Spinal cord (tissue), 10 donors: ENCODE results near the gene RRAGD. TPM values are rescaled to one million over a fixed set of nuclear protein-coding genes. Genes with fewer than 3 reads are reported as not detected.
A peak's percentile ranks its signal among the peaks of the same experiment; 100 is the strongest.

ENCODE experiments used
- DNase-seq, 6 donors: peaks; one replicate each; pipeline versions ENCODE4 v3.0.0 to v3.0.0-alpha.2; 2013 to 2015; ENCODE audit warnings: low spot score in 6 of 6, low read depth in 4 of 6
- H3K27ac ChIP-seq: one replicate; pipeline ENCODE4 v1.5.1; 2013; ENCODE audit warnings: low read depth, low read length, control low read depth
- H3K27me3 ChIP-seq: one replicate; pipeline ENCODE4 v1.6.1; 2013; ENCODE audit warnings: low read length; ENCODE audit not compliant: control insufficient read depth, insufficient read depth
- H3K36me3 ChIP-seq: one replicate; pipeline ENCODE4 v1.6.1; 2013; ENCODE audit warnings: low read length; ENCODE audit not compliant: control insufficient read depth, insufficient read depth
- H3K4me1 ChIP-seq: one replicate; pipeline ENCODE4 v1.6.1; 2013; ENCODE audit warnings: low read length; ENCODE audit not compliant: control insufficient read depth, insufficient read depth
- H3K4me3 ChIP-seq: one replicate; pipeline ENCODE4 v1.5.1; 2013; ENCODE audit warnings: low read depth, low read length, control low read depth
- H3K9me3 ChIP-seq: one replicate; pipeline ENCODE4 v1.6.1; 2013; ENCODE audit warnings: low read length; ENCODE audit not compliant: control insufficient read depth, insufficient read depth
- WGBS: methylation state at CpG from one replicate; pipeline ENCODE4 v1.1.5; 2013; ENCODE audit warnings: missing lambda C conversion rate; ENCODE audit not compliant: insufficient coverage; 5-methylcytosine and 5-hydroxymethylcytosine counted together
- long read RNA-seq, 4 donors: transcript quantifications; one replicate each; lab custom pipeline, GENCODE V29; 2026
- polyA plus RNA-seq, 2 donors: library from polyadenylated mRNA; unstranded; fragments of 120-200 nt; gene quantifications; one replicate each; pipeline ENCODE4 v1.2.1, GENCODE V29; 2013; ENCODE audit not compliant: insufficient read length in 2 of 2
- total RNA-seq, 2 donors: library from RNA; depleted of rRNA in 1 of 2; stranded (reverse); fragments of 120-200 nt in 1 of 2; fragments of >200 nt in 1 of 2; gene quantifications; one replicate each; pipeline versions ENCODE4 v1.2.3 to v1.2.4, GENCODE V29; 2013 to 2014
- donor health status: healthy.

Gene RRAGD, protein sequence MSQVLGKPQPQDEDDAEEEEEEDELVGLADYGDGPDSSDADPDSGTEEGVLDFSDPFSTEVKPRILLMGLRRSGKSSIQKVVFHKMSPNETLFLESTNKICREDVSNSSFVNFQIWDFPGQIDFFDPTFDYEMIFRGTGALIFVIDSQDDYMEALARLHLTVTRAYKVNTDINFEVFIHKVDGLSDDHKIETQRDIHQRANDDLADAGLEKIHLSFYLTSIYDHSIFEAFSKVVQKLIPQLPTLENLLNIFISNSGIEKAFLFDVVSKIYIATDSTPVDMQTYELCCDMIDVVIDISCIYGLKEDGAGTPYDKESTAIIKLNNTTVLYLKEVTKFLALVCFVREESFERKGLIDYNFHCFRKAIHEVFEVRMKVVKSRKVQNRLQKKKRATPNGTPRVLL
- 10 to 100 TPM; 44.6 to 58.3 TPM for total RNA-seq
- 10 to 100 TPM; 49.1 to 86.3 TPM for polyA plus RNA-seq
- long read RNA-seq, donor 1, full-length matches to known transcripts = 13 of 13 reads
- long read RNA-seq, donor 1, partial matches to known transcripts = 0 of 13 reads
- long read RNA-seq, donor 1, other reads (novel, unspliced or antisense) = 0 of 13 reads
- long read RNA-seq, donor 2, full-length matches to known transcripts = 8 of 8 reads
- long read RNA-seq, donor 2, partial matches to known transcripts = 0 of 8 reads
- long read RNA-seq, donor 2, other reads (novel, unspliced or antisense) = 0 of 8 reads
- long read RNA-seq, donor 3, full-length matches to known transcripts = 17 of 17 reads
- long read RNA-seq, donor 3, partial matches to known transcripts = 0 of 17 reads
- long read RNA-seq, donor 3, other reads (novel, unspliced or antisense) = 0 of 17 reads
- long read RNA-seq, donor 4 = 0 reads

DNA sequence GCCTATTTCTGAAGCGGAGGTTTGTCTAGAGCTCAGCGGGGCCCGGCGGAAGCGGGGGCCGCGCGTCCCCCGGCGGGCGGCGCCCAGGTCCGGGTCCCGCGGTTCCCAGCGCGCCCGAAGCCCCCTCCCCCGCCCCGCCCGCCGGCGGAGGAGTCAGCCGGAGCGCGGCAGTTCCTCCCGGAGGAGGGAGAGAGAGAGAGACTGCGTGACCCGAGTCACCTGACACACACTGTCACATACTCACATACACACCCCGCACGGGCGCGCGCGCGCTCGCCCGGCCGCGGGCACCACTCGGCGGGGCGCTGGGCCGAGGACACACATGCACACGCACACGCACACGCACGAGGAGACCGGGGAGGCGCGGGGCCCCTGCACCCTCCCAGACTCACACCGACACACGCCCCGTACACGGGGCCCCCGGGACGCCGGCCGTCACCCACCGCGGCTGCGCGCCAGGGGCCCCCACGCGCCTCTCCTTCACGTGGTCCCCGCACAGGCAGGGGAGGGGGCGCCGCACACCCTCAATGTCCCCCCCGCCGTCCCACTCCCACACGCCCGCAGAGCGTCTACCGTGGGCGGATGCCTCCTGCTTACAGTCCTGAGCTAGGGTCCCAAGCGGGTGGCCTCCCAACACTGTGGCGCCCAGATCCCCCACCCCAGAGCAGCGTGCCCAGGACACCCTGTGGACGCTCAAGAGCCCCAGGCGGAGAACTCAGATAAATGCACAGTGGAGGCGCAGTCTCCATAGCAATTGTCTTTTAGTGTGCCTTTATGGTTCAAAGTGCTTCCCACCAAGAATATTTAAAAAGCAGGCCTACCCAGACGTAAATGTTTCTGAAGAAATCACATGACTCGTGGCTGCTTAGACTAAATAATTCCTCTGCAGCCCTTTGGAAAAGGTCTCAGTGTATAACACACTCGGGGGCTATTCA lies at the start of gene RRAGD:
Gene RRAGD, minus strand, starts transcription at position 203 of the 935 bp plus-strand sequence. CDS start 280 bp downstream, outside the sequence.
- WGBS = under 1% methylated on average over 74 of the region's 85 CpGs
- Histone ChIP-seq H3K27me3 (no peaks in the 10 kb centered on the region), H3K4me1 (peaks cover 25% of the 10 kb centered on the region), H3K36me3 (no peaks in the 10 kb centered on the region), H3K4me3 (peak within 1 kb of the TSS; percentile 73), H3K27ac (peak within 1 kb of the TSS; percentile 84), H3K9me3 (no peaks in the 10 kb centered on the region)
- peak in 4 of 6 donors; percentile 69 to 96 (median 86) for DNase-seq

DNA sequence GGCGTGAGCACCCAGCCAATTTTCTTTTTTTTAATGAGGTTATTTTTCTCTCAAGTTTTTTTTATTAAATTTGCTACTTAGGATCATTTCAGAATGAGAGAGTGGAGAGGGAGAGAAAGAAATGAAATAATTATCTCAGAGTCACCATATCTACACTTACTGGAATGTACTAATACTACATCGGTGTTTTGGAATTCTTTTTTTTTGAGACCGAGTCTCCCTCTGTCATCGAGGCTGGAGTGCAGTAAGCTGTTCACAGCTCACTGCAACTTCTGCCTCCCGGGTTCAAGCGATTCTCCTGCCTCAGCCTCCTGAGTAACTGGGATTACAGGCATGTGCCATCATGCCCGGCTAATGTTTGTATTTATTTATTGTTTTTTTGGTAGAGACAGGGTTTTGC lies 48.6 kb upstream of the RRAGD start:
- WGBS = 77% methylated on average over 3 of the region's 7 CpGs
- DNase-seq = no peak
- no peaks in the 10 kb centered on the region for H3K27me3 ChIP-seq

DNA sequence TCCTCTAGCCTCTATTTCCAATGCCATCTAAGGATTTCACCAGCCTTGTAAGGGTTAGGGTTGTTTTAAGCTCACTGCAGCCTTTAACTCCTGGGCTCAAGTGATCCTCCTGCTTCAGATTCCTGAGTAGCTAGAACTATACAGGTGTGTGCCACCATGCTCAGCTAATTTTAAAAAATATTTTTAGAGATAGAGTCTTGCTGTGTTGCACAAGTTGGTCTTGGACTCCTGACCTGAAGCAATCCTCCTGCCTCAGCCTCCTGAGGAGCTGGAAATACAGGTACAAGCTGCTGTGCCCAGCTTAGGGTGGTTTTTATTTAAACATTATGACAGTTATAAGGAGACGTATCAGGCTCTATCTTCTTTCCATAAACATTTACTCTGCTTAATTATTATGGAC lies 47.4 kb upstream of the RRAGD start:
- H3K9me3 ChIP-seq = peaks cover 1% of the 10 kb centered on the region
- DNase-seq = no peak
- no peaks in the 10 kb centered on the region for H3K36me3 ChIP-seq
- no CpG with 5 or more reads among the region's 1 CpG for WGBS
- no peaks in the 10 kb centered on the region for H3K27me3 ChIP-seq
- no peaks in the 10 kb centered on the region for H3K4me1 ChIP-seq
- no peak overlapping the region for H3K4me3 ChIP-seq
- no peak overlapping the region for H3K27ac ChIP-seq

More for the DNA sequence above, 48.6 kb upstream of the RRAGD start:
- Histone ChIP-seq H3K4me3 (no peak overlapping the region), H3K36me3 (no peaks in the 10 kb centered on the region), H3K27ac (no peak overlapping the region), H3K4me1 (no peaks in the 10 kb centered on the region), H3K9me3 (peaks cover 1% of the 10 kb centered on the region)

DNA sequence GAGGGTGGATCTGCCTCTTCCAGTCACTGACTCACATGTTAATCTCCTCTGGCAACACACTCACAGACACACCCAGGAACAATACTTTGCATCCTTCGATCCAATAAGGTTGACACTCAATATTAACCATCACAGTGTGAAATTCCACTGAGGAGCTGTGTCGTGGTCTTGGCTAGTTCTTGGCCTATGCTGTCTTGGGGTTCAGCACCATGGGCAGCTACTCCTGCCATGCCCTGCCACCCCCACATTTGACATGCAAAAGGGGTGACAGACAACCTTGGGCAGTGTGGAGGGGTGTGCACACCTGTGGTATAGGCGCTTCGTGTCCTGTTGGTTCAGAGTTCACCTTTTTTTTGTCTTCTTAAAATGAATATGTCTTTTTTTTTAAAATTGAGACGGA lies 46.6 kb upstream of the RRAGD start:
- Histone ChIP-seq H3K36me3 (no peaks in the 10 kb centered on the region), H3K9me3 (peaks cover 1% of the 10 kb centered on the region), H3K27ac (no peak overlapping the region), H3K27me3 (no peaks in the 10 kb centered on the region), H3K4me1 (no peaks in the 10 kb centered on the region), H3K4me3 (no peak overlapping the region)
- 87% methylated on average over 2 of the region's 5 CpGs for WGBS
- DNase-seq = no peak

DNA sequence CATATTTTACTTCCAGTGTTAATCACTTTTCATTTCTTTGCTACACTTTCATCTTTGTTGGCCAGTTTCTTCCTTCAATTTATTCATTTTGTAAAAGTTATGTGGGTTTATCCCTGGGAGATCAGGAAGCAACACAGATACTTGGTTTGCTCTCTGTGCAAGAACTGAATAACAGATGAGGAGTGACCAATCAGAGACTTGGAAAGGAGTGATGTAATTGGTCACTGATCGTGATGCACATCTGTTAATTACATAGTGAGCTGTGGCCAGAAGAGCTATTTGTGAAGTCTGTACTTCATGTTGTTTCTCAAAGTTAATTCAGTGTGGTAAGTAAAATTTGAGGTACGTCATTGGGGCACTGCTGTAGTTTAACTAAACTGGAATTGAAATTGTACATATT lies 42.2 kb upstream of the RRAGD start:
- no peaks in the 10 kb centered on the region for H3K4me1 ChIP-seq
- no peaks in the 10 kb centered on the region for H3K36me3 ChIP-seq
- 70% methylated on average over 1 of the region's 2 CpGs for WGBS
- H3K27me3 ChIP-seq = no peaks in the 10 kb centered on the region
- H3K9me3 ChIP-seq = peaks cover 1% of the 10 kb centered on the region
- no peak for DNase-seq
- H3K27ac ChIP-seq = no peak overlapping the region
- H3K4me3 ChIP-seq = no peak overlapping the region

DNA sequence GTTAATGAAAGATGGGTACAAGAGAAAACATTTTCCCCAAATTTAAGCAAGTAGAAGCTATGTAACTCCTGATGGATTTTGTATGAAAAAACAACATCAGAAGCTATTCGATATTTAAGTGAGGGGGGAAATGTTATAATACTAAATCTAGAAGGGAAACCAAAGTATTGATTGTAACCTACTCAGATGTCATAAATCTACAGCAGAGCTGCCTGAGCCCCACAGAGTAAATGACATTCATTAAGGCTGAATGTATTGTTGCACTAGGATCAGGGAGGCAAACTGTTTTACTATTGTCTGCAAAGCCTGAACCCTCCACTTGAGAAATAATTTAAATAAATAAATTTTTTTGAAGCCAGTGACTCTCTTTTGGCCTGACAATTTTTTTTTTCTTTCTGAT lies 40.2 kb upstream of the RRAGD start:
- WGBS = no CpG with 5 or more reads among the region's 1 CpG
- H3K27ac ChIP-seq = no peak overlapping the region
- H3K4me3 ChIP-seq = no peak overlapping the region
- H3K9me3 ChIP-seq = peaks cover 1% of the 10 kb centered on the region
- H3K27me3 ChIP-seq = no peaks in the 10 kb centered on the region
- no peak for DNase-seq
- no peaks in the 10 kb centered on the region for H3K36me3 ChIP-seq
- no peaks in the 10 kb centered on the region for H3K4me1 ChIP-seq

DNA sequence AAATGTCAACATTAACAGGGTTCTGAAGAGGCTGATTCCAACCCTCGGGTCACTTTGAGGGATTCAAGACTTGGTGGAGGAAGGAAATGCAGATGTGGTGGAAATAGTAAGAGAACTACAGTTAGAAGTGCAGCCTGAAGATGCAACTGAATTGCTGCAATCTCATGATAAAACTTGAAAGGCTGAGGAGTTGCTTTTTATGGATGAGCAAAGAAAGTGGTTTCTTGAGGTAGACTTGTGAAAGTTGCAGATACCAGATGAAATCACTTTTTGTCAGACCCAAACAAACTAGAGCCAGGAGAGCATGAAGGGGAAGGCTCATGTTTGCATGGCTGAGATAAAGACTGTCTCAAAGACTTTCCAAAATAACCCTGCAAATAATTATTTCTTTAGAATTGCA lies 37.1 kb upstream of the RRAGD start:
- Histone ChIP-seq H3K4me3 (no peak overlapping the region), H3K9me3 (no peaks in the 10 kb centered on the region), H3K4me1 (no peaks in the 10 kb centered on the region), H3K36me3 (no peaks in the 10 kb centered on the region), H3K27ac (no peak overlapping the region), H3K27me3 (no peaks in the 10 kb centered on the region)
- WGBS = 64% methylated on average over 1 of the region's 1 CpG
- DNase-seq = no peak

DNA sequence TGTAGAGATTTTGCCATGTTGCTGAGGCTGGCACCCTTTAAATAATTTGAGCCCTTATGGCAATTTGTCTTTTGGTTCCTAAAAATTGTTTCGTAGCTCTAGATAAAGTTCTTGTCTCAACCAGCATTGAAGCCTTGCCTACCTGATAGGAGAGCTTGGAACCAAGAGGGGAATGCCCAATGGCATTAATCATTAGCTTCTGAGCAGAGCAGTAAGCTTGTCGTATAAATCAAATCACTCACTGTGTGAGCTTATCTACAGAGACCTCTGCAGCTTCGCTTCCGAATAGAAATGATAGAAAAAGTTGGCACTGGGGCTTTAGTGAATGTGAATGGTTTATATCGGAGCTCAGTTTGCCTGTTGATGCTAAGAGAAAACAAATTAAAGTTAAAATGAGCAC lies 31.6 kb upstream of the RRAGD start:
- 59% methylated on average over 4 of the region's 5 CpGs for WGBS
- Histone ChIP-seq H3K36me3 (no peaks in the 10 kb centered on the region), H3K4me1 (no peaks in the 10 kb centered on the region), H3K27ac (no peak overlapping the region), H3K9me3 (no peaks in the 10 kb centered on the region), H3K27me3 (no peaks in the 10 kb centered on the region), H3K4me3 (no peak overlapping the region)
- DNase-seq = no peak

DNA sequence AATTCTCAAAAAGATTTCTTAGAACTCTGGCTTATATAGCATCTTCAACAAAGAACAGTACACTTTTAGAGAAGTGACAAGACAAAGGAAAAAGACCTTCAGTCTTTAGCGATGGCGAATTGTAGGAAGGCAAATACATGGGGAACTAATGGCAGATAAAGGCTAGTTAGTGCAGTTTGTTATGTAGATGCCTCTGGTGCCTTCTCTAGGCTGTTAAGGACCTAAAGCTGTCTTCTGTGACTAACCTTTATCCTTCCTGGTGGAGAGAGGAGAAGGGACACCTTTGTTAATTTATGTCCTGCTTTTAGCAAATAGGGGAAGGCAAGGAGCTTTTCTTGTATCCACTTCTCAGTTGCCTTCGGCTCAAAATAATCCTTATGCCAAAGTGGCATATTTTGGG lies 28.1 kb upstream of the RRAGD start:
- Histone ChIP-seq H3K27me3 (no peaks in the 10 kb centered on the region), H3K4me3 (no peak overlapping the region), H3K27ac (no peak overlapping the region), H3K36me3 (no peaks in the 10 kb centered on the region), H3K9me3 (no peaks in the 10 kb centered on the region), H3K4me1 (no peaks in the 10 kb centered on the region)
- DNase-seq = no peak
- WGBS = 94% methylated on average over 3 of the region's 3 CpGs
